Upper lobe of left lung (tissue), 6 donors: Measurements from ENCODE around the gene KRTAP17-1. TPM values are rescaled to one million over a fixed set of nuclear protein-coding genes. Genes with fewer than 3 reads are reported as not detected.

Experiments
- ATAC-seq, 2 donors: fragments of 200-7000 bp; cut with Tn5 transposase; one replicate each; pipeline ENCODE4 v1.9.1; 2022; ENCODE audit warnings: mild to moderate bottlenecking in 2 of 2, moderate library complexity in 2 of 2; ENCODE audit not compliant: low FRiP score in 2 of 2
- DNase-seq, 2 donors: peaks; one replicate each; pipeline ENCODE4 v3.0.0-alpha.2; 2019 to 2020
- H3K27ac ChIP-seq, 4 donors: fragments of 200-600 bp; sonication (generic); one replicate each; pipeline ENCODE4 v1.5.1; 2016 to 2019
- H3K27me3 ChIP-seq, 4 donors: fragments of 200-600 bp; sonication (generic); one replicate each; pipeline ENCODE4 v1.5.1; 2017 to 2019
- H3K36me3 ChIP-seq, 4 donors: fragments of 200-600 bp; sonication (generic); one replicate each; pipeline ENCODE4 v1.5.1; 2016 to 2019
- H3K4me1 ChIP-seq, 4 donors: fragments of 200-600 bp; sonication (generic); one replicate each; pipeline ENCODE4 v1.5.1; 2018 to 2019
- H3K4me3 ChIP-seq, 4 donors: fragments of 200-600 bp; sonication (generic); one replicate each; pipeline ENCODE4 v1.5.1; 2017 to 2019; ENCODE audit warnings: mild to moderate bottlenecking in 2 of 4, moderate library complexity in 1 of 4
- H3K9me3 ChIP-seq, 4 donors: fragments of 200-600 bp; sonication (generic); one replicate each; pipeline ENCODE4 v1.5.1; 2018 to 2019
- CTCF ChIP-seq, 6 experiments: fragments of 450-650 bp in 4 of 6; fragments of 200-600 bp in 2 of 6; sonication (generic) in 2 of 6; IDR thresholded peaks; one replicate each; pipeline ENCODE4 v1.5.1; 2016 to 2019; ENCODE audit warnings: antibody characterized with exemption in 6 of 6
- EP300 ChIP-seq, 4 donors: sonication (generic); formaldehyde crosslinking; IDR thresholded peaks; one replicate each; pipeline ENCODE4 v1.5.1; 2017; ENCODE audit warnings: antibody characterized with exemption in 4 of 4, control low read depth in 2 of 4
- POLR2A ChIP-seq, 4 donors: fragments of 450-650 bp; IDR thresholded peaks; one replicate each; pipeline ENCODE4 v1.5.1; 2016 to 2017; ENCODE audit warnings: antibody characterized with exemption in 4 of 4, mild to moderate bottlenecking in 2 of 4
- POLR2AphosphoS5 ChIP-seq, 2 donors: sonication (generic); formaldehyde crosslinking; IDR thresholded peaks; one replicate each; pipeline ENCODE4 v1.5.1; 2017; ENCODE audit warnings: antibody characterized with exemption in 2 of 2
- WGBS, 2 donors: methylation state at CpG; one replicate each; pipeline ENCODE4 v1.1.5; 2017 to 2018; 5-methylcytosine and 5-hydroxymethylcytosine counted together
- total RNA-seq, 6 donors: library from RNA; depleted of rRNA in 4 of 6; stranded (reverse); fragments of >200 nt in 4 of 6; gene quantifications; one replicate each; pipeline versions ENCODE4 v1.1.0 to v1.2.1, GENCODE V29; 2016 to 2021
- donor health status: DM: no; HTN: no; CAD: no; lungs with moderate emphysema.
- donor health status: DM: no; HTN: yes; CAD: no; lungs with severe emphysema.

Gene KRTAP17-1
- total RNA-seq, 6 donors from 2014 or later = not detected

- Histone ChIP-seq H3K27me3 (no peaks in the 10 kb centered on the region), H3K4me1 (no peaks in the 10 kb centered on the region), H3K9me3 (no peaks in the 10 kb centered on the region), H3K4me3 (no peak overlapping the region), H3K27ac (no peak overlapping the region), H3K36me3 (no peaks in the 10 kb centered on the region)
- 71 to 76% methylated on average over 5 of the region's 5 CpGs for WGBS, 2 donors
- ATAC-seq (no peak), DNase-seq (no peak)
- TF ChIP-seq POLR2A (IDR thresholded peaks at IDR 0.05) = no peak
- no peak for TF ChIP-seq CTCF (IDR thresholded peaks at IDR 0.05)
- no peak for TF ChIP-seq POLR2AphosphoS5 (IDR thresholded peaks at IDR 0.05)
- no peak for TF ChIP-seq EP300 (IDR thresholded peaks at IDR 0.05)
These were observed 14.2 kb downstream of the KRTAP17-1 start for GRCh38 chr17:41301204-41301790.

GRCh38 chr17:41298458-41299135 is 16.9 kb downstream of the KRTAP17-1 start:
- H3K4me3 ChIP-seq = no peak overlapping the region
- no peaks in the 10 kb centered on the region for H3K27me3 ChIP-seq
- 90 to 93% methylated on average over 20 of the region's 20 CpGs for WGBS, 2 donors
- ATAC-seq = no peak
- no peaks in the 10 kb centered on the region for H3K36me3 ChIP-seq
- TF ChIP-seq POLR2AphosphoS5 (IDR thresholded peaks at IDR 0.05) (no peak), CTCF (IDR thresholded peaks at IDR 0.05) (no peak), EP300 (IDR thresholded peaks at IDR 0.05) (no peak), POLR2A (IDR thresholded peaks at IDR 0.05) (no peak)
- no peaks in the 10 kb centered on the region for H3K4me1 ChIP-seq
- no peak overlapping the region for H3K27ac ChIP-seq
- no peaks in the 10 kb centered on the region for H3K9me3 ChIP-seq
- peak in 1 of 2 donors; percentile 50 for DNase-seq

- no peak for TF ChIP-seq POLR2A (IDR thresholded peaks at IDR 0.05)
- TF ChIP-seq CTCF (IDR thresholded peaks at IDR 0.05) = no peak
- TF ChIP-seq POLR2AphosphoS5 (IDR thresholded peaks at IDR 0.05) = no peak
- TF ChIP-seq EP300 (IDR thresholded peaks at IDR 0.05) = no peak
- no peak overlapping the region for H3K4me3 ChIP-seq
- H3K9me3 ChIP-seq = no peaks in the 10 kb centered on the region
- 53 to 70% methylated on average over 1 of the region's 1 CpG for WGBS, 2 donors
- no peaks in the 10 kb centered on the region for H3K4me1 ChIP-seq
- H3K27ac ChIP-seq = no peak overlapping the region
- no peaks in the 10 kb centered on the region for H3K36me3 ChIP-seq
- ATAC-seq (no peak), DNase-seq (no peak)
- H3K27me3 ChIP-seq = no peaks in the 10 kb centered on the region
These were observed 18.7 kb downstream of the KRTAP17-1 start for GRCh38 chr17:41296846-41297245.

GRCh38 chr17:41294016-41294415 is 21.5 kb downstream of the KRTAP17-1 start:
- TF ChIP-seq POLR2AphosphoS5 (IDR thresholded peaks at IDR 0.05) (no peak), POLR2A (IDR thresholded peaks at IDR 0.05) (no peak), EP300 (IDR thresholded peaks at IDR 0.05) (no peak), CTCF (IDR thresholded peaks at IDR 0.05) (no peak)
- Histone ChIP-seq H3K27me3 (no peaks in the 10 kb centered on the region), H3K4me3 (no peak overlapping the region), H3K36me3 (no peaks in the 10 kb centered on the region), H3K27ac (no peak overlapping the region), H3K9me3 (no peaks in the 10 kb centered on the region), H3K4me1 (no peaks in the 10 kb centered on the region)
- DNase-seq (no peak), ATAC-seq (no peak)
- WGBS, 2 donors = 69 to 80% methylated on average over 1 of the region's 1 CpG

GRCh38 chr17:41287050-41287449 is 28.5 kb downstream of the KRTAP17-1 start:
- H3K36me3 ChIP-seq = no peaks in the 10 kb centered on the region
- WGBS, 2 donors = 76 to 80% methylated on average over 3 of the region's 3 CpGs
- no peak overlapping the region for H3K4me3 ChIP-seq
- DNase-seq = no peak
- TF ChIP-seq EP300 (IDR thresholded peaks at IDR 0.05) = no peak
- TF ChIP-seq POLR2A (IDR thresholded peaks at IDR 0.05) = no peak
- no peak for TF ChIP-seq POLR2AphosphoS5 (IDR thresholded peaks at IDR 0.05)
- no peak for TF ChIP-seq CTCF (IDR thresholded peaks at IDR 0.05)
- H3K4me1 ChIP-seq = no peaks in the 10 kb centered on the region
- H3K9me3 ChIP-seq = no peaks in the 10 kb centered on the region
- no peak overlapping the region for H3K27ac ChIP-seq
- ATAC-seq = no peak
- no peaks in the 10 kb centered on the region for H3K27me3 ChIP-seq
